Neural cell (in vitro differentiated cells): ENCODE data around the gene GGCX. TPM values are rescaled to one million over a fixed set of nuclear protein-coding genes. Genes with fewer than 3 reads are reported as not detected.
"Not testable (repeated sequence)": the region's sequence is repeated elsewhere in the genome, so short reads cannot be mapped to it uniquely, and the experiment has no call there.

ENCODE experiments used
- H2AFZ ChIP-seq: fragments of 200-600, 300-800 bp; sonication (generic), shearing (Covaris generic); 2 replicates; pipeline ENCODE4 v1.6.0; 2014; ENCODE audit warnings: low read depth, mild to moderate bottlenecking, antibody characterized with exemption, low read length, moderate library complexity
- H3F3A ChIP-seq: fragments of 200-600 bp; shearing (Covaris generic); 2 replicates; pipeline ENCODE4 v1.6.1; 2016; ENCODE audit warnings: mild to moderate bottlenecking, moderate library complexity, mixed read lengths, antibody characterized with exemption, low read length; ENCODE audit not compliant: insufficient read depth, poor library complexity, severe bottlenecking
- H3K27ac ChIP-seq: fragments of 200-600, 300-800 bp; sonication (generic), shearing (Covaris generic); 2 replicates; pipeline ENCODE4 v1.5.1; 2014; ENCODE audit warnings: mild to moderate bottlenecking, low read length, moderate library complexity
- H3K27me3 ChIP-seq: fragments of 300-800, 200-600 bp; sonication (generic), shearing (Covaris generic); 2 replicates; pipeline ENCODE4 v1.6.0; 2014; ENCODE audit warnings: mild to moderate bottlenecking, low read depth, low read length, moderate library complexity; ENCODE audit not compliant: insufficient read depth
- H3K36me3 ChIP-seq: fragments of 300-800, 200-600 bp; sonication (generic), shearing (Covaris generic); 2 replicates; pipeline ENCODE4 v1.5.1; 2014; ENCODE audit warnings: mild to moderate bottlenecking, antibody characterized with exemption, low read length, moderate library complexity; ENCODE audit not compliant: insufficient read depth
- H3K4me2 ChIP-seq: fragments of 300-800, 200-600 bp; sonication (generic), shearing (Covaris generic); 2 replicates; pipeline ENCODE4 v1.6.0; 2014; ENCODE audit warnings: mild to moderate bottlenecking, low read length
- H3K4me3 ChIP-seq: fragments of 300-800, 200-600 bp; sonication (generic), shearing (Covaris generic); 2 replicates; pipeline ENCODE4 v1.5.1; 2014; ENCODE audit warnings: mild to moderate bottlenecking, low read length, moderate library complexity
- H3K79me2 ChIP-seq: fragments of 200-600 bp; shearing (Covaris generic); replicated peaks from 2 replicates; pipeline ENCODE4 v1.6.0; 2014; ENCODE audit warnings: mild to moderate bottlenecking, low read length, moderate library complexity; ENCODE audit not compliant: insufficient read depth
- H3K9ac ChIP-seq: fragments of 300-800, 200-600 bp; sonication (generic), shearing (Covaris generic); 2 replicates; pipeline ENCODE4 v1.6.1; 2016; ENCODE audit warnings: mild to moderate bottlenecking, low read length, mixed read lengths
- H3K9me2 ChIP-seq: fragments of 200-600 bp; shearing (Covaris generic); 2 replicates; pipeline ENCODE4 v1.6.1; 2016; ENCODE audit warnings: mild to moderate bottlenecking, low read length, mixed read lengths; ENCODE audit not compliant: insufficient read depth
- H3K9me3 ChIP-seq: fragments of 200-600, 300-800 bp; sonication (generic), shearing (Covaris generic); 2 replicates; pipeline ENCODE4 v1.6.1; 2016; ENCODE audit warnings: mild to moderate bottlenecking, mixed run types, low read length, moderate library complexity, mixed read lengths
- H4K20me1 ChIP-seq: fragments of 200-600 bp; shearing (Covaris generic); 2 replicates; pipeline ENCODE4 v1.6.1; 2016; ENCODE audit warnings: mild to moderate bottlenecking, mixed run types; ENCODE audit not compliant: insufficient read depth
- CTCF ChIP-seq: fragments of 450-650 bp; IDR thresholded peaks from 2 replicates; pipeline ENCODE4 v1.5.1; 2014; ENCODE audit warnings: antibody characterized with exemption, mild to moderate bottlenecking, moderate library complexity; ENCODE audit not compliant: poor library complexity, severe bottlenecking
- EP300 ChIP-seq: fragments of 450-650 bp; conservative IDR thresholded peaks from 2 replicates; pipeline ENCODE4 v1.6.1; 2014; ENCODE audit warnings: antibody characterized with exemption, mild to moderate bottlenecking, moderate library complexity; ENCODE audit not compliant: poor library complexity, severe bottlenecking
- EZH2 ChIP-seq: fragments of 200-600, 300-800 bp; shearing (Covaris generic), sonication (generic); IDR thresholded peaks from 2 replicates; pipeline ENCODE4 v1.6.1; 2014; ENCODE audit warnings: antibody characterized with exemption, low read length, borderline replicate concordance, mild to moderate bottlenecking; ENCODE audit not compliant: insufficient read depth, poor library complexity, severe bottlenecking
- MXI1 ChIP-seq: fragments of 450-650 bp; conservative IDR thresholded peaks from 2 replicates; pipeline ENCODE4 v1.6.1; 2014; ENCODE audit warnings: antibody characterized with exemption, mild to moderate bottlenecking; ENCODE audit not compliant: poor library complexity, severe bottlenecking
- POLR2AphosphoS5 ChIP-seq: IDR thresholded peaks from 2 replicates; pipeline ENCODE4 v1.6.1; 2012
- RAD21 ChIP-seq: fragments of 450-650 bp; conservative IDR thresholded peaks from 2 replicates; pipeline ENCODE4 v1.6.1; 2014; ENCODE audit warnings: antibody characterized with exemption, mild to moderate bottlenecking, moderate library complexity
- REST ChIP-seq: IDR thresholded peaks from 2 replicates; pipeline ENCODE4 v1.6.1; 2012; ENCODE audit warnings: borderline replicate concordance
- SMC3 ChIP-seq: fragments of 450-650 bp; conservative IDR thresholded peaks from 2 replicates; pipeline ENCODE4 v1.6.1; 2014; ENCODE audit warnings: antibody characterized with exemption, mild to moderate bottlenecking, moderate library complexity; ENCODE audit not compliant: poor library complexity
- TAF1 ChIP-seq: IDR thresholded peaks from 2 replicates; pipeline ENCODE4 v1.6.1; 2012; ENCODE audit warnings: low read depth
- polyA plus RNA-seq: library from polyadenylated mRNA; depleted of rRNA; stranded (reverse); fragments of >200 nt; gene quantifications from 2 replicates; pipeline ENCODE4 v1.2.3, GENCODE V29; 2014

The GGCX gene
- polyA plus RNA-seq, 1 donor from 2014 or later: 41.4 TPM

GRCh38 chr2:85594715-85595300 is 33.5 kb upstream of the GGCX start:
- Histone ChIP-seq H3K9me2 (no peaks in the 10 kb centered on the region), H4K20me1 (no peaks in the 10 kb centered on the region), H3K27me3 (no peaks in the 10 kb centered on the region), H3F3A (no peaks in the 10 kb centered on the region), H3K9me3 (no peaks in the 10 kb centered on the region), H3K9ac (peak overlapping the region; percentile 89), H3K79me2 (peaks cover 11% of the 10 kb centered on the region), H3K4me2 (peak overlapping the region; percentile 83), H3K36me3 (no peaks in the 10 kb centered on the region), H3K27ac (peak overlapping the region; percentile 83), H3K4me3 (peak overlapping the region; percentile 85), H2AFZ (peak overlapping the region; percentile 92)
- TF ChIP-seq RAD21 (no peak), EP300 (no peak), TAF1 (no peak), CTCF (no peak), POLR2AphosphoS5 (no peak), EZH2 (no peak), REST (no peak), MXI1 (no peak), SMC3 (no peak)

GRCh38 chr2:85593023-85593422 is 31.7 kb upstream of the GGCX start:
- Histone ChIP-seq H3K4me2 (no peak overlapping the region), H3K36me3 (no peaks in the 10 kb centered on the region), H3K27ac (no peak overlapping the region), H3F3A (no peaks in the 10 kb centered on the region), H4K20me1 (no peaks in the 10 kb centered on the region), H3K27me3 (no peaks in the 10 kb centered on the region), H3K4me3 (no peak overlapping the region), H3K9me2 (no peaks in the 10 kb centered on the region), H2AFZ (no peak overlapping the region), H3K9ac (no peak overlapping the region), H3K79me2 (peaks cover 11% of the 10 kb centered on the region), H3K9me3 (no peaks in the 10 kb centered on the region)
- TF ChIP-seq EZH2 (no peak), RAD21 (no peak), EP300 (no peak), REST (no peak), SMC3 (no peak), CTCF (no peak), TAF1 (no peak), POLR2AphosphoS5 (no peak)

- H3F3A ChIP-seq, H3K9ac ChIP-seq, H3K27ac ChIP-seq, H3K9me3 ChIP-seq, H3K4me3 ChIP-seq, H3K27me3 ChIP-seq, H3K36me3 ChIP-seq, H3K4me2 ChIP-seq, H4K20me1 ChIP-seq, H3K9me2 ChIP-seq, H2AFZ ChIP-seq: not testable (repeated sequence)
- H3K79me2 ChIP-seq: peaks cover 11% of the 10 kb centered on the region
Observed at GRCh38 chr2:85592299-85592698, 31.0 kb upstream of the GGCX start.
